Esophagus mucosa (tissue), 1 donor: ENCODE measurements around the gene FBXO31. TPM values are rescaled to one million over a fixed set of nuclear protein-coding genes. Genes with fewer than 3 reads are reported as not detected.
"Not testable (repeated sequence)": the region's sequence is repeated elsewhere in the genome, so short reads cannot be mapped to it uniquely, and the experiment has no call there.

Experiments
- ATAC-seq: fragments of 200-7000 bp; cut with Tn5 transposase; one replicate; pipeline ENCODE4 v1.9.1; 2020
- total RNA-seq: library from RNA; stranded (reverse); gene quantifications from one replicate; pipeline ENCODE4 v1.2.4, GENCODE V29; 2023
- donor health status: DM: yes; HTN: yes; CAD: no.

FBXO31 gene
- total RNA-seq, 1 donor from 2014 or later, result 16.9 TPM

- no peak for ATAC-seq
These were observed 43.4 kb downstream of the FBXO31 start for GRCh38 chr16:87340198-87340597.

GRCh38 chr16:87339724-87340105 lies 43.9 kb downstream of the FBXO31 start:
- ATAC-seq, result not testable (repeated sequence)

- ATAC-seq, result no peak
These were observed 44.4 kb downstream of the FBXO31 start for GRCh38 chr16:87339086-87339723.

- ATAC-seq, result no peak
These were observed 45.3 kb downstream of the FBXO31 start for GRCh38 chr16:87338155-87338765.

- no peak for ATAC-seq
These were observed 46.3 kb downstream of the FBXO31 start for GRCh38 chr16:87337262-87337771.

GRCh38 chr16:87336434-87337240 lies 46.9 kb downstream of the FBXO31 start:
- no peak for ATAC-seq

- ATAC-seq, result no peak
These were observed 47.7 kb downstream of the FBXO31 start for GRCh38 chr16:87335625-87336433.

- no peak for ATAC-seq
These were observed 48.6 kb downstream of the FBXO31 start for GRCh38 chr16:87334651-87335624.

- ATAC-seq, result no peak
These were observed 49.8 kb downstream of the FBXO31 start for GRCh38 chr16:87333581-87334331.

GRCh38 chr16:87333101-87333500 lies 50.5 kb downstream of the FBXO31 start:
- ATAC-seq, result no peak

- no peak for ATAC-seq
These were observed 51.4 kb downstream of the FBXO31 start for GRCh38 chr16:87332150-87332549.

- no peak for ATAC-seq
These were observed 52.3 kb downstream of the FBXO31 start for GRCh38 chr16:87331241-87331801.

- ATAC-seq, result no peak
These were observed 52.9 kb downstream of the FBXO31 start for GRCh38 chr16:87330646-87331045.

- no peak for ATAC-seq
These were observed 53.3 kb downstream of the FBXO31 start for GRCh38 chr16:87330257-87330624.

- no peak for ATAC-seq
These were observed 53.9 kb downstream of the FBXO31 start for GRCh38 chr16:87329436-87330256.

- no peak for ATAC-seq
These were observed 54.7 kb downstream of the FBXO31 start for GRCh38 chr16:87328846-87329245.

GRCh38 chr16:87327798-87328495 lies 55.6 kb downstream of the FBXO31 start:
- no peak for ATAC-seq

- no peak for ATAC-seq
These were observed 57.4 kb downstream of the FBXO31 start for GRCh38 chr16:87326151-87326571.

GRCh38 chr16:87325423-87325858 lies 58.1 kb downstream of the FBXO31 start:
- ATAC-seq, result no peak
